SJCRH30 (cell line): Measurements from ENCODE around the gene COG5. TPM values are rescaled to one million over a fixed set of nuclear protein-coding genes. Genes with fewer than 3 reads are reported as not detected.

Experiments
- DNase-seq, 2 experiments: peaks; one replicate each; pipeline ENCODE4 v3.0.0-alpha.2; 2015 to 2020
- H3K27ac ChIP-seq: fragments of 250-450 bp; sonication (Bioruptor Pico); 2 replicates; pipeline ENCODE4 v1.5.1; 2020; ENCODE audit warnings: mild to moderate bottlenecking, moderate library complexity
- H3K27me3 ChIP-seq: fragments of 250-450 bp; sonication (Bioruptor Pico); 2 replicates; pipeline ENCODE4 v1.5.1; 2020; ENCODE audit warnings: mild to moderate bottlenecking, moderate library complexity
- H3K36me3 ChIP-seq: fragments of 250-450 bp; sonication (Bioruptor Pico); 2 replicates; pipeline ENCODE4 v1.5.1; 2020; ENCODE audit warnings: mild to moderate bottlenecking, moderate library complexity
- H3K4me1 ChIP-seq: fragments of 250-450 bp; sonication (Bioruptor Pico); 2 replicates; pipeline ENCODE4 v1.5.1; 2020; ENCODE audit warnings: mild to moderate bottlenecking, moderate library complexity
- H3K4me3 ChIP-seq: fragments of 250-450 bp; sonication (Bioruptor Pico); 2 replicates; pipeline ENCODE4 v1.5.1; 2020; ENCODE audit warnings: mild to moderate bottlenecking, moderate library complexity
- H3K9me3 ChIP-seq: fragments of 250-450 bp; sonication (Bioruptor Pico); replicated peaks from 2 replicates; pipeline ENCODE4 v1.5.1; 2020; ENCODE audit warnings: mild to moderate bottlenecking, moderate library complexity
- total RNA-seq: library from RNA; depleted of rRNA; stranded (reverse); fragments of >200 nt; shearing (Covaris generic); gene quantifications from 2 replicates; pipeline ENCODE4 v1.2.3, GENCODE V29; 2014

Gene COG5
- total RNA-seq, 1 experiment from 2014 or later, result 41.1 TPM

- Histone ChIP-seq H3K4me3 (no peak overlapping the region), H3K9me3 (no peaks in the 10 kb centered on the region), H3K36me3 (peaks cover 22% of the 10 kb centered on the region), H3K4me1 (peaks cover 15% of the 10 kb centered on the region; the same call in 1 of the 2 replicates), H3K27ac (no peak overlapping the region), H3K27me3 (no peaks in the 10 kb centered on the region)
- DNase-seq, result peak in 1 of 2 experiments; percentile 12
Observed at GRCh38 chr7:107179326-107180164, 384.2 kb downstream of the COG5 start.

GRCh38 chr7:107173691-107174406 is 389.9 kb downstream of the COG5 start:
- no peaks in the 10 kb centered on the region for H3K36me3 ChIP-seq
- H3K9me3 ChIP-seq, result no peaks in the 10 kb centered on the region
- H3K27ac ChIP-seq, result no peak overlapping the region
- H3K4me1 ChIP-seq, result no peaks in the 10 kb centered on the region
- H3K4me3 ChIP-seq, result no peak overlapping the region
- DNase-seq, result no peak
- H3K27me3 ChIP-seq, result no peaks in the 10 kb centered on the region

- Histone ChIP-seq H3K4me3 (no peak overlapping the region), H3K9me3 (no peaks in the 10 kb centered on the region), H3K27me3 (no peaks in the 10 kb centered on the region), H3K36me3 (no peaks in the 10 kb centered on the region), H3K27ac (no peak overlapping the region), H3K4me1 (no peaks in the 10 kb centered on the region)
- no peak for DNase-seq
Observed at GRCh38 chr7:107173191-107173590, 390.5 kb downstream of the COG5 start.

GRCh38 chr7:107172276-107173032 is 391.3 kb downstream of the COG5 start:
- H3K4me3 ChIP-seq, result no peak overlapping the region
- no peak for DNase-seq
- no peak overlapping the region for H3K27ac ChIP-seq
- no peaks in the 10 kb centered on the region for H3K27me3 ChIP-seq
- H3K4me1 ChIP-seq, result no peaks in the 10 kb centered on the region
- H3K36me3 ChIP-seq, result no peaks in the 10 kb centered on the region
- H3K9me3 ChIP-seq, result no peaks in the 10 kb centered on the region

GRCh38 chr7:107171496-107171895 is 392.2 kb downstream of the COG5 start:
- no peak for DNase-seq
- no peak overlapping the region for H3K27ac ChIP-seq
- H3K9me3 ChIP-seq, result no peaks in the 10 kb centered on the region
- no peaks in the 10 kb centered on the region for H3K4me1 ChIP-seq
- no peak overlapping the region for H3K4me3 ChIP-seq
- H3K27me3 ChIP-seq, result no peaks in the 10 kb centered on the region
- H3K36me3 ChIP-seq, result no peaks in the 10 kb centered on the region

DNA sequence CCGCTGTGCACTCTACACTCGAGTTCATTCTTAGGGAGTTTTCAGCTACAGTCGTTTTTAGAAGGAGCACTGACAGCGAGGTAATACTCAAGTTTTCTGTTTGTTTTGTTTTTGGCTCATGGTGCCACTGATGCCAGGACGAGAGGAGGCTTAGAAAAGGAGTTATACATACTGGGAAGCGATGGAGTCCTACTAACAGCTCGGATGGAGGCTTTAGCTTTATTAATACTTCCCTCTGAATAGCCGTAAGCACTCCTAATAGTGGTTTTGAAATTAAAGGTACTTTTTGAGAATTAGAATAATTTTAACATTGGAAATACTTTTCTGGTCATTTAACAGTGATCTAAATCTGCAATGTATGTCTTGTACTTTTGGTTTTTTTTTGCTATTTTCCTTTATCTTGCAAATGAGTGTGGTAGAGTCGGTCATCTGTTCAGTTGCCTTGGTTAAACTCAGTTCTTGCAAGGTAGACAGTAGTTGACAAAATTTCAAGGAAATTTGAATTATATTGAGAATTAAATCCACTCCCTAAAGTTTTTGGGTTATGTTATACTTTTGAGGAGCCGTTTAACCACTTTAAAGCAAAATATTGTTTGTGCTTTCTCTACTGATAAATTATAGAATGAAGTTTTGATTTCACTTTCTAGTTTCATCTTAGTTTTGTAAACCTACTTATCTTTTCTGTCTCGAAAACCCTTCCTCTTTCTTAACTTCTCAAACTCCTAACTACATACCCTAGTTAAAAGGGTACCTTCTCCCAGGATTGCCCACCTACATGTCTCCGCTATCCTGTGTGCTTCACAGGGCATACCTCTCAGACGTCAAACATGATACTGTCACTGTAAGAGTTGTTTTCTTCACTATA is 393.4 kb downstream of the COG5 start:
- Histone ChIP-seq H3K27me3 (no peaks in the 10 kb centered on the region), H3K27ac (peak overlapping the region; percentile 83), H3K9me3 (no peaks in the 10 kb centered on the region), H3K4me3 (peak overlapping the region; percentile 76), H3K4me1 (no peaks in the 10 kb centered on the region), H3K36me3 (no peaks in the 10 kb centered on the region)
- DNase-seq, result no peak

DNA sequence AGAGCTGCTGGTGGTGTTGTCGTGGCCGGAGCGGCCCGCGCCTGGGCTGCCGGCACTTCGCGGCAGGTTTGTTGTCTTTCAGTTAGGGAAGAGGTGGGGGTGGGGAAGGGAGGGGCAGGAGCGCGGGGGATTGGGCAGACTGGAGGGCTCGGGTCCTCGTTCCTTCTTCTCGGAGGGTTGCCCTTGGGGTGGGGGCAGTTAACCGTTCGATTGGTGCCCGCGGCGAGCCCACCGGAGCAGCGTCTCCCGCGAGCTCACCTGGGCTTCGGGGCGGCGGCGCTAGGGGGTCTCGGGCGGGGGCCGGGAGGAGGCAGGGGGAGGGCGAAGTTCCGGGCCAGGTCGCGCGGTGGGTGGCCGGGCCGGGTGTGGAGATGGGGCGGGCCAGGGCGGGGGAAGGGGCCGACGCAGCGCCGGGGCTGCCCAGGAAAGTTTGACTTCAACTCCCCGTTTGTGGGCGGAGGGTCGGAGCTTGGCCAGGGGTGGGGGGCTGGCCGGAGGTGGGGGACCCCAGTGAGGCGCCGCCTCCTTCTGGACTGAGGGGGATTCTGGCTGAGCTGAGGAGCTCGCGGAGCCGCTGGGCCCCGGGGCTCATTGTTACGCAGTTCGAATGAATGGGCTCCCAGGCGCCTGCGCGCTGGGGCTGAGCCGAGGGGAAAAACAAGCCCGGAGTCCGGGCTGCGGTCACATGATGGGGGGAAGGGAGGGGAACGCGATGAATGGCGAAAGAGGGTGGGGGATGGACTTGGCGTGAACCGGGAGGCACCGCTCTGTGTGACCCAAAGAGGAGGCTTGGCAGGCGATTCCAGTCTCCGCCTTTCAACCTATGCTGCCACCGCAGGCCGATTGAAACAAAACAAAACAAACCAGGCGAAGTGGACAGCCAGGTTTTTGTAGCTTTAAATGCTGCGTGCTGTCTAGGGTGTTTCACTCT is 394.3 kb downstream of the COG5 start:
- peak overlapping the region; percentile 76 for H3K4me3 ChIP-seq
- peak; percentile 95 to 96 for DNase-seq
- H3K4me1 ChIP-seq, result no peaks in the 10 kb centered on the region
- no peaks in the 10 kb centered on the region for H3K27me3 ChIP-seq
- H3K36me3 ChIP-seq, result no peaks in the 10 kb centered on the region
- H3K27ac ChIP-seq, result peak overlapping the region; percentile 83
- H3K9me3 ChIP-seq, result no peaks in the 10 kb centered on the region

DNA sequence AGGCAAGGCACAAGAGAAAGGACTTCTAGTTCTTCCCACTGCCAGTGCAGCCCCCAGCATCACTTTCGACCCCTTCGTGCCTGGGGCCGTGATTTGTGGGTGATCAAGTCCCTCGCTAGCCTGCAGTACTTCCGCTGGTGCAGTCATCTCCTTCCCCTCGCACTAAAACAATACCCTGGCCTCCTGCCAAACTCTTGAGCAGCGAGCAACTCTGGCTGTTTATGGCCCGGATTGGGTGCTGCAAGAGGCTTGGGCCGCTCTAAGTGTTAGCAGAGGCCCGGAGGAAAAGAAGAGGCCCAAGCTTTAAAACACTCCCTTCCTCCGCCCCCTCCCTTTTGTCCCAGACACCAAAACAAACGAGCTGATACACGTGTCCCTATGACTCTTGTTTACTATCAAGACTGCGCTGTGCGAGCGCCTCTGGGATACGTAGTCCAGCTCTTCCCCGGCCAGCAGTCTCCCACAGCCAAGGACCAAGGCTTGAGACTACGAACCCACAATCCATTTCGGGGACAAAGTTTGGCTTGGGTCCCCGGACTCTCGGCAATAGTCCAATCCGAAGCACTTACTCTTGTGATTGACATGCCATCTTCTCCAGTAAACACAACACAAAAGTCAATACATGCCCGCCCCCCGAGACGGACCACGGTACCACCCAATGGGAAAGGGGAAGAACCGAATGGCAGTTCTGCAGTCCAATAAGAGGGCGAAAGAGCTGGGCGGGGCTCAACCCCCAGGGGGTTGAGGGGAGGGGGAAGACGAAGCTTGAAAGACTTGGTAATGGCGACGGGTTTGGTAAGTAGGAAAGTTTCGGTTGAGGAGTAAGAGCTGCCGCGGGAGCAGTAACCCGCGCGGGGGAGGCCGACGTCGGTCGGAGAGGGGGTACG is 395.2 kb downstream of the COG5 start, which contains the start of gene HBP1:
Gene HBP1 (plus strand): TSS at position 771 of the 887 bp plus-strand sequence. CDS start 10,891 bp downstream, outside the sequence.
- DNase-seq, result peak; percentile 99 to 100
- Histone ChIP-seq H3K4me3 (peak within 1 kb of the TSS; percentile 76), H3K27ac (peak within 1 kb of the TSS; percentile 83), H3K36me3 (no peaks in the 10 kb centered on the region), H3K4me1 (no peaks in the 10 kb centered on the region), H3K9me3 (no peaks in the 10 kb centered on the region), H3K27me3 (no peaks in the 10 kb centered on the region)

DNA sequence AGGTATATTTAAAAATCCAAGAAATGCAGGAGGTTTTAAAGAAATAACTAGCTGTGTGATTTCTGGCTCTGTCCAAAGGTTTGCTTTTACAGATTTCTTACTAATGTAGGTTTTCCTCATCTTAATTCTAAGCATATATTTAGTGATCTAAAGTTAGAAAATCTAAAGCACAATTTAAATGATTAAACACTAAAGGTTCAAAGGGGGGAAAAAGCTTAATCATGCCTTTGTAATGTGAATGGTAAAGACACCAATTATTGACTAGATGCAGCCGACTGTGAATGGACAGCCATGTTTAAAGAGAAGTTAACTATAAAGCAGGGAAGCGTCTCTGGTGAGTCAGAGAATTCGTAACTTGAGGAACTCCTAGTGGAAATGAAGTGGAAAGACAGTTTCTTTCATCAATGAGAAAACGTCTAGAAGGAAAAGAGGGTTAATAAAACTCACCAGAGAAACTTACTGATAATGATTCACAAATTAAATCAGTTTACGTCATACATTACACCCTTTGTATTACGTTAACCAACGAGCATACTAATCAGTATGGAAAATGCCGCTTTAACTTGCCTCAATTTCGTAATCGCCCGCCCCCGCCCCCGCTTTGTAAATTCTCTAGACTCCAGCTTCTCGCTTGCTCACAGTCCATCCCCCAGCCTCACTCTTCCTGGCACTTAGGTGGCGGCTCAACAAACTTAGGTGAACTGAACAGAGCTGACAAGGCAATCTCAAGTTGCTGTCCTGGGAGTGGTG is 396.1 kb downstream of the COG5 start:
- DNase-seq, result peak; percentile 45 to 79
- no peaks in the 10 kb centered on the region for H3K9me3 ChIP-seq
- no peaks in the 10 kb centered on the region for H3K36me3 ChIP-seq
- no peaks in the 10 kb centered on the region for H3K4me1 ChIP-seq
- peak overlapping the region; percentile 60 for H3K4me3 ChIP-seq
- peak overlapping the region; percentile 63 for H3K27ac ChIP-seq
- no peaks in the 10 kb centered on the region for H3K27me3 ChIP-seq

GRCh38 chr7:107166736-107167426 is 396.8 kb downstream of the COG5 start:
- Histone ChIP-seq H3K4me3 (peak overlapping the region; percentile 60), H3K4me1 (no peaks in the 10 kb centered on the region), H3K27ac (peak overlapping the region; percentile 63), H3K27me3 (no peaks in the 10 kb centered on the region), H3K9me3 (no peaks in the 10 kb centered on the region), H3K36me3 (no peaks in the 10 kb centered on the region)
- no peak for DNase-seq

- Histone ChIP-seq H3K9me3 (no peaks in the 10 kb centered on the region), H3K4me1 (no peaks in the 10 kb centered on the region), H3K27ac (no peak overlapping the region), H3K27me3 (no peaks in the 10 kb centered on the region), H3K36me3 (no peaks in the 10 kb centered on the region), H3K4me3 (no peak overlapping the region)
- DNase-seq, result no peak
Observed at GRCh38 chr7:107165341-107165740, 398.4 kb downstream of the COG5 start.
